Measurements from ENCODE around the gene STAT3.
"Not testable (repeated sequence)": the region's sequence is repeated elsewhere in the genome, so short reads cannot be mapped to it uniquely, and the experiment has no call there.

STAT3 gene

GRCh38 chr17:42388381-42389134, at the start of gene STAT3:
TSS of gene STAT3 (minus strand) at chr17:42388442. CDS start at chr17:42348516, 39,926 bp downstream.
- peak; percentile 90 for FAIRE-seq
- peak; percentile 95 for DNase-seq (ENCODE audit: insufficient read length, low spot score)
- TF ChIP-seq POLR2A (IDR thresholded peaks at IDR 0.05; ENCODE audit: low read depth, low read length): peak; percentile 81

- TF ChIP-seq POLR2A (IDR thresholded peaks at IDR 0.05; ENCODE audit: low read depth, low read length): no peak
- FAIRE-seq (peak; percentile 62), DNase-seq (ENCODE audit: insufficient read length, low spot score) (no peak)
Measured at GRCh38 chr17:42436391-42436790, 48.1 kb upstream of the STAT3 start.

GRCh38 chr17:42431758-42432161, 43.5 kb upstream of the STAT3 start:
- TF ChIP-seq POLR2A (IDR thresholded peaks at IDR 0.05; ENCODE audit: low read depth, low read length): no peak
- FAIRE-seq (no peak), DNase-seq (ENCODE audit: insufficient read length, low spot score) (no peak)

- TF ChIP-seq POLR2A (IDR thresholded peaks at IDR 0.05; ENCODE audit: low read depth, low read length): no peak
- DNase-seq (ENCODE audit: insufficient read length, low spot score) (no peak), FAIRE-seq (no peak)
Measured at GRCh38 chr17:42429726-42430447, 41.6 kb upstream of the STAT3 start.

GRCh38 chr17:42428141-42428944, 40.1 kb upstream of the STAT3 start:
- peak; percentile 63 for DNase-seq (ENCODE audit: insufficient read length, low spot score)
- FAIRE-seq: peak; percentile 88
- no peak for TF ChIP-seq POLR2A (IDR thresholded peaks at IDR 0.05; ENCODE audit: low read depth, low read length)

GRCh38 chr17:42424991-42425610, 36.9 kb upstream of the STAT3 start:
- FAIRE-seq: no peak
- DNase-seq (ENCODE audit: insufficient read length, low spot score): no peak
- TF ChIP-seq POLR2A (IDR thresholded peaks at IDR 0.05; ENCODE audit: low read depth, low read length): no peak

GRCh38 chr17:42423766-42424165, 35.5 kb upstream of the STAT3 start:
- no peak for FAIRE-seq
- TF ChIP-seq POLR2A (IDR thresholded peaks at IDR 0.05; ENCODE audit: low read depth, low read length): no peak
- no peak for DNase-seq (ENCODE audit: insufficient read length, low spot score)

GRCh38 chr17:42422958-42423712, 34.9 kb upstream of the STAT3 start, which contains the start of gene CAVIN1:
TSS of gene CAVIN1 (minus strand) at chr17:42423256. CDS start at chr17:42423097, 159 bp downstream.
- FAIRE-seq: no peak
- TF ChIP-seq POLR2A (IDR thresholded peaks at IDR 0.05; ENCODE audit: low read depth, low read length): peak; percentile 100
- peak; percentile 92 for DNase-seq (ENCODE audit: insufficient read length, low spot score)

- TF ChIP-seq POLR2A (IDR thresholded peaks at IDR 0.05; ENCODE audit: low read depth, low read length): no peak
- DNase-seq (ENCODE audit: insufficient read length, low spot score) (no peak), FAIRE-seq (no peak)
Measured at GRCh38 chr17:42422412-42422957, 34.2 kb upstream of the STAT3 start.

GRCh38 chr17:42421507-42422338, 33.5 kb upstream of the STAT3 start:
- DNase-seq (ENCODE audit: insufficient read length, low spot score) (no peak), FAIRE-seq (no peak)
- TF ChIP-seq POLR2A (IDR thresholded peaks at IDR 0.05; ENCODE audit: low read depth, low read length): peak; percentile 60; the same call in 1 of the 2 replicates

- no peak for TF ChIP-seq POLR2A (IDR thresholded peaks at IDR 0.05; ENCODE audit: low read depth, low read length)
- no peak for DNase-seq (ENCODE audit: insufficient read length, low spot score)
- no peak for FAIRE-seq
Measured at GRCh38 chr17:42421136-42421506, 32.9 kb upstream of the STAT3 start.

- FAIRE-seq; DNase-seq (ENCODE audit: insufficient read length, low spot score): not testable (repeated sequence)
Measured at GRCh38 chr17:42417981-42418380, 29.7 kb upstream of the STAT3 start.

All from H54 (cell line).